D341Med (cell line): Measurements from ENCODE around the gene ABHD3.
A peak's percentile ranks its signal among the peaks of the same experiment; 100 is the strongest.
"Not testable (repeated sequence)": the region's sequence is repeated elsewhere in the genome, so short reads cannot be mapped to it uniquely, and the experiment has no call there.

ENCODE experiments used
- DNase-seq: peaks from one replicate; pipeline ENCODE4 v3.0.0; 2012; ENCODE audit warnings: low spot score

The ABHD3 gene, protein sequence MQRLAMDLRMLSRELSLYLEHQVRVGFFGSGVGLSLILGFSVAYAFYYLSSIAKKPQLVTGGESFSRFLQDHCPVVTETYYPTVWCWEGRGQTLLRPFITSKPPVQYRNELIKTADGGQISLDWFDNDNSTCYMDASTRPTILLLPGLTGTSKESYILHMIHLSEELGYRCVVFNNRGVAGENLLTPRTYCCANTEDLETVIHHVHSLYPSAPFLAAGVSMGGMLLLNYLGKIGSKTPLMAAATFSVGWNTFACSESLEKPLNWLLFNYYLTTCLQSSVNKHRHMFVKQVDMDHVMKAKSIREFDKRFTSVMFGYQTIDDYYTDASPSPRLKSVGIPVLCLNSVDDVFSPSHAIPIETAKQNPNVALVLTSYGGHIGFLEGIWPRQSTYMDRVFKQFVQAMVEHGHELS

DNA sequence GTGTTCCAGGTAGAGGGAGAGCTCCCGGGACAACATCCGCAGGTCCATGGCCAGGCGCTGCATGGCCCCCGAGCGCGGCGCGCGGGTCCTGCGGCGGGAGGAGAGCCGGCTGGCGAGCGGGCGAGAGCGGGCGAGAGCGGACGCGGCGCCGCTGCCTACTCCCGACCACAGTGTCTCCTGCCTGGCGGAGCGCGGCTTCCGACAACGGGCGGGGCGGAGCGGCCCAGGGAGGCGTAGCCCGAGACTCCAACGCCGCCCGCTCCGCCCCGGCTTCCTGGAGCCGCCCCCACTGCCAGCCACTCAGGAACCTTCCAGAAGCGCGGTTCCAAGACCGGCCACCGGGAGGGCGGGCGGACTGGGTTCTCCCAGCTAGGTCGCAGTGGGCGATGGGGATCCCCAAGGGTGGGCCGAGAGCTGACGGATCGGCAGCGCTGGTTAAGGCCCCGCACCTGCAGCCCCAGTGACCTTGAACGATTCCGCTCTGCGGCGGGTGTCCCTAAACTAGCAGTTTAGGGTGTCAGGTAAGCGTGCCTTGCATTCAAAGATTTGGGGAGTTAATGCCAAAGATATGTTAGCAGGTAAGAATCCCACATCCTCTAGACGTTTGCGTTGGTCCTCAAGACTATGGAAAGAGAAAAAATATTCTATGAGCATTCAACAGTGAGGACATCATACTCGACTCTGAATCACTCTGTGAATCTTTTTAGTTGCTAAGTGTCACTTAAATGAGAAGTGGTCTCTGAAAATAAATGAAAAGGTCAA is at the start of gene ABHD3:
ABHD3 (minus strand) TSS at position 172 of the 762 bp plus-strand sequence; CDS start at position 63, 109 bp downstream.
- peak; percentile 97 for DNase-seq

DNA sequence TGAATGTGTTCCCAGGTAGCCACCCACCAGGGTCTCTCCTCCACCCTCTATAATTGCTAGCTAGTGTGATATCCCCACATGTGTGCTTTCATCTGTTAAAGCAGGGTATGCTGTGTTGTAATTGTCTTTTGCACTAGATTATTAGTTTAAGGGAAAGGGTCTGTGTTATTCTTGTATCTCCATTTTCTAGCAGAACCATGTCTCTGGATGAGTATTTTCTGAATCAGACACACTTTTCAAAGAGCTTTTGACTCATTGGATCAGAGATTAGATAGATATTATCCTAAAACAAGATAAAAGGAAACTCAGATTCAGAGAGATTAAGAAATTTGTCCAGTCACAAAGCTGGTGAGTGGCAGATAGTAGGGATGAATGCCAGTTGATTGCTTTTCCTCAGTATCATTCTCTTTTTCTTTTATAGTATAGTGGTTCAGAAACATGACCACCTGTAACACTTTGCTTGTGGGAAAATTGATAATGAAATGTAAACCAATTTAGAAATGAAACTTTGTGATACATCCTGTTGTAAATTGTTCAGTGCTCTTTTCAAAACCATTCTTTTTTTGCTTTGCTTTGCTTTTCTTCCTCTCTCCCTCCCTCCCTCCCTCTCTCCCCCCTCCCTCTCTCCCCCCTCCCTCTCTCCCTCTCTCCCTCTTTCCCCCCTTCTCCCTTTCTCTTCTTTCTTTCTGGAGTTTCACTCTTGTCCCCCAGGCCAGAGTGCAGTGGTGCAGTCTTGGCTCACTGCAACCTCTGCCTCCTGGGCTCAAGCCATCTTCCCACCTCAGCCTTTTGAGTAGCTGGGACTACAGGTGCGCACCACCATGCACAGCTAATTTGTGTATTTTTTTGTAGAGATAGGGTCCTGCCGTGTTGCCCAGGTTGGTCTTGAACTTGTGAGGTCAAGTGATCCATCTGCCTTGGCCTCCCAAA is 43.5 kb upstream of the ABHD3 start:
- DNase-seq = no peak

DNA sequence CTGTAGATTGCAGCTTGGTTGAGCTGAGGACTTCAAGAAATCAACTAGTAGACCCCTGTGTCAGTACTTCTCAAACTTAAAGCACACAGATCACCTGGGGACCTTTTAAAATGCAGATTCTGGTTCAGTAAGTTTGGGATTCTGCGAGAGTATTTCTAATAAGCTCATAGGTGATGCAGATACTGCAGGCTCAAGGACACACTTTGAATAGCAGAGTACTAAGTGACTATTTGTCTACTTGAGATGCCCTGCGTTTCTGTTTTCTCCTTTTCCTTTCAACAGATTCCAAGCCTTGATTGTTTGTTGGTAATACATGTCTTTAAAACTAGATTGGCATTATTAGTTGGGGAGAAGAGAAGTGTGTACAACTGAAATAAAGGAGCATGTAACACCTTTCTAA is 42.7 kb upstream of the ABHD3 start:
- DNase-seq = no peak

DNA sequence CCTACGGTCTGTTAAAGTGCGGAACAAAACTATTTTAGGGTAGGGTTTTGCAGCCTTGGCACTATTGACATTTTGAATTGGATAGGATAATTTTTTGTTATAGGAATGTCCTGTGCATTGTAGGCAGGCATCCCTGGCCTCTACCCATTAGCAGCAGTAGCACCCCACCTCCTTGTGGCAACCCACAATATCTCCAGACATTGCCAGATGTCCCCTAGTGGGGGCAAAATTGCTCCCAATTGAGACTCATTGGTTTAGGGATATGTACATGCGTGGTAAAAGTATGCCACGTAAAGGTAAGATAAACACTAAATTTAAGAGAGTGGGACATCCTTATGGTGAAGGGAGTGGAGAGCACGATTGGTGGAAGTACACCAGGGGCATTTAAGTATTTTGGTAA is 40.7 kb upstream of the ABHD3 start:
- DNase-seq = no peak

DNA sequence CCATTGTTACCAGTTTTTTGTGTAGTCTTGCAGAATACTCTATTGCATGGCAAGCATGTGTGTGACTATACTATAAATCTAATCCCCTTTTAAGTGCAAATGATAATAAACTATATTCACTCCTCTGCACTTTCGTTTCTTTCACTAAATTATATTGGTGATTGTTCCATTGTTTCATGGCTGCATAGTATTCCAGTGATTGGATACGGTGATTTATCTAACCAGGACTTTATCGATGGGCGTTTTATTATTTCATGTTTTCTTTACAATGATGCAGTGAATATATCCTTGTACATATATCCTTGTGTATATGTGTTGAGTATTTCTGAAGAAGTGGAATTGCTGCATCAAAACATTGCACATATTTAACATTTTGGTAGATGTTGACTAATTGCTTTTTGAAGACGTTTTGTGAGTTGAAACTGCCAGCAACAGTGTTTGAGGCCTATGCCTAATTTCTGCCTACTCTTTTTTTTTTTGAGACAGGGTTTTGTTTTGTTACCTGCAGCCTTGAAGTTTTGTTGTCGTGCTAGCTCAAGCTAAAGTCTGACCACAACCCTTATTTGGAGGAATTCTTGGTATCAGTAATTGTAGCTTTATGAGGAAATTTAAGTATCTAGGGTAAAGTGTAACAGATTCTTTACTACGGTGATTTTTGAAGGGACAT is 38.7 kb upstream of the ABHD3 start:
- DNase-seq = no peak

DNA sequence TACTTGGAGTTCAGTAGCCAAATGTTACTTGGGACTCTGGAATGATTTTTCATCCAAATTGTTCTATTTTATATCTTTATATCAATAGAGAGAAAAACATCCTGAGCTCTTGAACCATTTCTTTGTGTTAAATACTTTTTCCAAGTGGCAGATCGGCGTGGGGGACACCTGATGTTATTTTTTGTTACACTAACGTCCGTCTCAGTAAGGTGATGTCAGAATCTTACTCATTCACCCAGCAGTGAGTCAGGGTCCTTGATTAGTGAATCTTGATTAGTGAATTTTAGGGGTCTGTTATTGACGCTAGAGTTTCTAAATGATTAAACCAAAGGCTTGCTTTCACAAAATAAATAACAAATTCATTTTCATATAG is 37.7 kb upstream of the ABHD3 start:
- DNase-seq = no peak

DNA sequence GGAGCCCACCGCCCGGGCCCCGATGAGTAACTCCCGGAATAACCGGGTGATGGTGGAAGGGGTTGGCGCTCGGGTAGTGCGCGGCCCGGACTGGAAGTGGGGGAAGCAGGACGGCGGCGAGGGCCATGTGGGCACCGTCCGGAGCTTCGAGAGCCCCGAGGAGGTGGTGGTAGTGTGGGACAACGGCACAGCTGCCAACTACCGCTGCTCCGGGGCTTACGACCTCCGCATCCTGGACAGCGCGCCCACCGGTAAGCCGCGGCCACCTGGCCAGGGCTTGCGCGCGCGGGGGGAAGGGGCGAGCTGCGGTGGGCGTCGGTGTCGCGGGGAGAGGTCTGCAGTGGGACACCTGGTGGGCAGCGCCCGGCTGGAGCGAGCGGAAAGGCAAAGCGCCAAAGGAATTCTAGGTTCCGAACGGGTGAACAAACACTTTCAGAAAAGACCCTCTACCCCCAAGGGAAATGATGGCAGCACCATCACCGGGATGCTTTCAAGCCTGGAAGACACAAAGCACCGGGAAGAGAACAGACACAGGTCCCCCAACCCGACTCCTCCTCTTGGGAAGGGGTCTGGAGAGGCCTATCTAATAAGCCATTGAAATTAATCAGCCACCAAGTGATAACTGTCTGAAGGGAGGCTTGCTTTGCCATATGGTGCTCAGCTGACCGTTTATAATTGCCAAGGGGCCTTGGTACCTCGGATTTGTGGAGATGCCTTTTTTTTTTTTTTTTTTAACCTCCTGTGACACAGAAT is 37.2 kb upstream of the ABHD3 start:
- peak; percentile 70 for DNase-seq

DNA sequence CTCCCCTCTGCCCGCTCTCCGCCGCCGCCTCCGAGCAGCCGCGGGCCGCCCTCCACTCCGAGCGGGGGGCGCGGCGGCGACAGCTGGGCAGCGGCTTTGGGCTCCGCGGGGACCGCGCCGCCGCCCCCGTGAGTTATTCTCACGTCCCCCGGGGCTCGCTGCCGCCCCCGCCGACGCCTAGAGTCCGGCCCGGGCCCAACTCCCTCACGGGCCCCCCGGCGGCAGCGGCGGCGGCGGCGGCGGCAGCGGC is 36.7 kb upstream of the ABHD3 start:
- peak; percentile 91 for DNase-seq

DNA sequence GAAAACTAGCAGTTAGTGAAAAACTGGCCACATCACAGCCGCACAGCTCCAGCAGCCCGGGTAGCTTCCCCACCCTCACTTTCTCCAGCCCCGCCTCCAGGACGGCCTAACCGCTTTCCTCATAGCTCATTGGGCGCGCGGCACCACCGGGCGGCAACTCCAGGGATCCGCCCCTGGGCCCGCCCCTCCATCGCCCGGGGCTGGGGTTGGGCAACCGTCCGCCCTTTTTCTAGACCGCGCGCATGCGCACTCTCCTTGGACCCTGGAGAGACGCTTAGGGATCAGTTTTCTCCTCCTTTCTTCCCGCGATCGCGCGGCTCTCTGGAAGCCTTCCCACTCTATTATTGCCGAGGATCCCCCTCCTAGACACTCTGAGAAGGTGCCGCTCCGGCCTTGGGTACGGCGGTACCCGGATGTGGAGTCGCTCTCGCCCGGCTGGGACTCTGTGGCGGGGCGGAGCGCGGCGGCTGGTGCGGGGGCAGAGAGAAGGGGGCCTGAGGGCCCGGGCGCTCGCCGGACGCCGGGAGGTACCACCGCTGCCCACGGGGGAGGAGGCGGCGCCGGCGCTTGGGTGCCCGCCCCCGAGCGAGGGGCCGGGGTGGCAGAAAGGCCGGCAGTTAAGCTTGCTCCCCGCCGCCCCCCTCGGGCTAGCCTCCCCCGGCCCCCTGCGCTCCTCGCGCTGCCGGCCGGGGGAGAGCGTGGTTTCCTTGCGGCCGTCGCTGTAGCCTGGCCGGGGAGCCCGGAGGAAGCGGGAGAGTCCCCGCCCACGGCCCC is 36.2 kb upstream of the ABHD3 start, which contains the start of gene MIB1:
MIB1 (plus strand) TSS at position 255 of the 774 bp plus-strand sequence. CDS start 792 bp downstream, outside the sequence.
- peak; percentile 100 for DNase-seq

DNA sequence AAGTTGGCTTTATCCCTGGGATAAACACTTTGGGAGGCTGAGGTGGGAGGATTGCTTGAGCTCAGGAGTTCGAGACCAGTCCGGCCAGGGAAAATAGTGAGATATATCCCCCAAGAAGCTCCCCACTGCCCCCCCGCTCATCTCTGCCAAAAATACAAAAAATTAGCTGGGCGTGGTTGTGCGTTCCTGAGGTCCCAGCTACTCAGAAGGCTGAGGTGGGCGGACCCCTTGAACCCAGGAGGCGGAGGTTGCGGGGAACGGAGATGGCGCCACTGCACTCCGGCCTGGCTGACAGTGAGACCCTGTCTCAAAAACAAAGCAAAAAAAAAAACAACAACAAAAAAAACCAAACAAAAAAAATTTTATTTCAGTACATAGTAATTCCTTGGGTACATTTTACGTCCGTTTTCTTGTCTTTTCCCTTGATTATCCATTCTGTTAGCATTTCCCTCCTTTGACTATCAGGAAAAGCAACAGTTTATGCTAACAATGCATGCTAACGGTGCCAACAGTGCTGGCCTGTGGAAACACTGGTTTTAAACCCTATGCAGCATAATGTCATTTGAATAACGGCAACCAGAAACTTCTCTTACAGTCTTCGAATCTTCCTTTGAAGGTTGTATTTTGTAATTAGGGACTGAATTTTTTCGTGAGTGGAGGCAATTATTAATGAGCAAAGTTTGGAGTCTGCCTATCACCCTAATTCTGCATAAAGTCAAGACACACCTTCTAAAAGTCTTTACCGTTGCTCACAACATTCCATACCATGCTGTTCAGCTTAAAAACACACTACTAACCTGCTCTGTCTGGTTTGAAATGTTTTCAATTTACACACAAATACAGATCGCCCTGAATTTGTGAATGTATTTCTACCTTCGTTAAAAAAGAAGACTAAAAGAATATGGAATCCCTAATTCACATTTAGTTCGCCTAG is 35.3 kb upstream of the ABHD3 start:
- no peak for DNase-seq

DNA sequence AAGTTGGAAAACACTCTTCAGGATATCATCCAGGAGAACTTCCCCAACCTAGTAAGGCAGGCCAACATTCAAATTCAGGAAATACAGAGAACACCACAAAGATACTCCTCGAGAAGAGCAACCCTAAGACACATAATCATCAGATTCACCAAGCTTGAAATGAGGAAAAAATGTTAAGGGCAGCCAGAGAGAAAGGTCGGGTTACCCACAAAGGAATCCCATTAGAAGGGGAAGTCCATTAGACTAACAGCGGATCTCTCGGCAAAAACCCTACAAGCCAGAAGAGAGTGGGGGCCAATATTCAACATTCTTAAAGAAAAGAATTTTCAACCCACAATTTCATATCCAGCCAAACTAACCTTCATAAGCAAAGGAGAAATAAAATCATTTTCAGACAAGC is 32.4 kb upstream of the ABHD3 start:
- not testable (repeated sequence) for DNase-seq

DNA sequence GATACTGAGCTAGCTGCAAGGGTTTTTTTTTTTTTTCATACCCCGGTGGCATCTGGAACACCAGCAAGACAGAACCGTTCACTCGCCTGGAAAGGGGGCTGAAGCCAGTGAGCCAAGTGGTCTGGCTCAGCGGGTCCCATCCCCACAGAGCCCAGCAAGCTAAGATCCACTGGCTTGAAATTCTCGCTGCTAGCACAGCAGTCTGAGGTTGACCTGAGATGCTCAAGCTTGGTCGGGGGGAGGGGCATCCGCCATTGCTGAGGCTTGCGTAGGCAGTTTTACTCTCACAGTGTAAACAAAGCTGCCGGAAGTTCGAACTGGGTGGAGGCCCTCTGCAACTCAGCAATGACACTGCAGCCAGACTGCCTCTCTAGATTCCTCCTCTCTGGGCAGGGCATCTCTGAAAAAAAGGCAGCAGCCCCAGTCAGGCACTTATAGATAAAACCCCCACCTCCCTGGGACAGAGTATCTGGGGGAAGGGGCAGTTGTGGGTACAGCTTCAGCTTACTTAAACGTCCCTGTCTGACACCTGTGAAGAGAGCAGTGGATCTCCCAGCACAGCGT is 31.0 kb upstream of the ABHD3 start:
- DNase-seq = no peak

DNA sequence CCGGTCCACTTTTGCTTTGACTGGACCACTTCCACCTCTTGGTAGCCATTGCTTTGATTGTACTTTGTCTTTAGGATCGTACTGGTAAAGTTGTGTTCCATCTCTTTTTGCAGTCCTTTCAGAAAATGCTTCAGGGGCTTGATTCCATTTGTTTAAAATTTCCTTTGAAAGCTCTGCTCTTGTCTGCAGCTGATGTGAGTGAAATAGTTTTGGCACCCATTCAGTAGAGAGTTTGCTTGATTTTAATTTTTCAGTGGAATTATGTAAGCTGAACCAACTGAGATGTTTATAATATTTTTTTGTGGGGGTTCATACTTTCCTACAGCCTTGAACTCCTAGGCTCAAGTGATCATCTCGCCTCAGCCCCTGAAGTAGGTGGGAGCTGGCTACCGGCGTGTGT is 28.4 kb upstream of the ABHD3 start:
- DNase-seq = no peak

DNA sequence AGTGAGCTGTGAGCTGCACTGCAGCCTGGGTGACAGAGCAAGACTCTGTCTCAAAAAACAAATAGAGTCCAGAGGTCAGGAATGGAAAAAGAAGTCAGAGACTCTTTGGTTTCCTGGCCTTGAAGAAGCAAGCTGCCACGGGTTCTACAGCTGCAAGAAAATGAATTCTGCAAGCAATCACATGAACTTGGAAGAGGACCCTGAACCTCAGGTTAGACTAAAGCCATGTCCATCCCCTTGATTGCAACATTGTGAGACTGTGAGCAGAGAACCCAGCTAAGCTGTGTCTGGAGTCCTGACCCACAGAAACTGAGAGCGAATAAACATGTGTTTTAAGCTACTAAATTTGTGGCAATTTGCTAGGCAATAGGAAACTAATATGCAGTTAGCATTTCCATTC is 23.1 kb upstream of the ABHD3 start:
- no peak for DNase-seq

DNA sequence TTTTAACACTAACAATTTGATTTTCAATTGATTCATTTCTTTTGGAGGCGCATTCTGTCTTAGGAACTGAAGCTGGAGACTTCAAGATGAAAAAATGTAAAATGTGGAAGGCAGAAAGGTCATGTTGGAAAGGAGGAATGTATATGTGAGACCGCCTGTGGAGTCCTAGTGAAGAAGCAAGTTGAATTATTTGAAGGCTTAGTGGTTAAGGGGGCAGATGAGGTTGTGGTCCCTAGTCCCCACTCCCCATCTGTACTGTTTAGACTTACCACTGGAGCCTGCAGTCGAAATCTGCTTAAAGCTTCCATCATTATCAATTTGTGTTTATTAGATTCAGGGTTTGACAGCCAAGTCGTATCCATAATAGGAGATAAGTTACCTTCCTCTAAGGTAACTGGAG is 20.6 kb upstream of the ABHD3 start:
- no peak for DNase-seq

DNA sequence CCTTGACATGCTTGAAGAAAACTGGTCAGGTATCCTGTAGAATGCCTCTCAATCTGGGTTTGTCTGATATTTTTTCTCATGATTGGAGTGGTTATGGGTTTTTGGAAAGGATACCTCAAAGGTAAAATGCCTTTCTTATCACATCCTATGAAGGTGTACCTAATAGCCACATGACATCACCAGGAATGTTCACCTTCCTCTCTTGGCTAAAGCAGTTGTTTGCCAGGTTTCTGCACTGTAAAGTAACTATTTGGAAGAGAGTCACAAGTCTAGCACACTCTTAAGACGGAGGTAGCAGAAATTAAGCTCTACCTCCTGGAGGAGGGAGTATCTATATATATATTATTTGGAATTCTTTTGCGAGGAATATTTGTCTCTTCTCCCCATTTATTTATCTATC is 18.1 kb upstream of the ABHD3 start:
- no peak for DNase-seq

DNA sequence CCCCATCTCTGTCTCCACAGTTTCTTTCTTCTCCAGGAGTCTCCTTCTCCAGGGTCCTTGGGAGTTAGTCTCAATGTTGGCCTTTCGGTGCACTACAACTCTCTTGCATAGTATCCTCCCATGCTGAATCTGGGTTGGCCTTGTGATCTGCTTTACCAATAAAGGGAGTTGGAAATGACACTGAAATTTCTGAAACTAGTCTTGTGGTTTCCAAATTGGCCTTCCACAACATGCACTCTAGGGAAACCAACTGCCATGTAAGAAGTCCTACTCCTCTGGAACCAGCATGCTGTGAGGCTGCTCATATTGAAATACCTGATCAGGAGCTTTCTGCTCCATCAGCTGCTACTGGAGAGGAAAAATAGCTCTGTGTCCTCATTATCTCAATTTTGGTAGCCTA is 9.9 kb upstream of the ABHD3 start:
- no peak for DNase-seq

DNA sequence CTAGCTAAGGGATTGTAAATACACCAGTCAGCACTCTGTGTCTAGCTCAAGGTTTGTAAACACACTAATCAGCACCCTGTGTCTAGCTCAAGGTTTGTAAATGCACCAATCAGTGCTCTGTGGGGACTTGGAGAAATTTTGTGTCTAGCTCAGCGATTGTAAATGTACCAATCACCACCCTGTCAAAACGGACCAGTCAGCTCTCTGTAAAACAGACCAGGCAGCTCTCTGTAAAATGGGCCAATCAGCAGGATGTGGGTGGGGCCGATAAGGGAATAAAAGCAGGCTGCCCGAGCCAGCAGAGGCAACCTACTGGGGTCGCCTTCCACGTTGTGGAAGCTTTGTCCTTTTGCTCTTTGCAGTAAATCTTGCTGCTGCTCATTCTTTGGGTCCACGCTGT is 2.6 kb upstream of the ABHD3 start:
- not testable (repeated sequence) for DNase-seq

DNA sequence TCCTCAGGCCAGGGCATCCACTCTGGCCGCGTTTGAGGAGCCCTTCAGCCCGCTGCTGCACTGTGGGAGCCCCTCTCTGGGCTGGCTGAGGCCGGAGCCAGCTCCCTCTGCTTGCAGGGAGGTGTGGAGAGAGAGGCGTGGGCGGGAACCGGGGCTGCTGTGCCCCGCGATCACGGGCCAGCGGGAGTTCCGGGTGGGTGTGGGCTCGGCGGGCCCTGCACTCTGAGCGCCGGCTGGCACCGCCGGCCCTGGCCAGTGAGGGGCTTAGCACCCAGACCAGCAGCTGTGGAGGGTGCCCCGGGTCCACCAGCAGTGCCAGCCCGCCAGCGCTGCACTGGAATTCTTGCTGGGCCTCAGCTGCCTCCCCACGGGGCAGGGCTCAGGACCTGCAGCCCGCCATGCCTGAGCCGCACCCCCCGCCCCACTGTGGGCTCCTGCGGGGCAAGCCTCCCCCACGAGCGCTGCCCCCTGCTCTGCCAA is 1.9 kb upstream of the ABHD3 start:
- no peak for DNase-seq
